Measurements from ENCODE around the gene ZNF669. TPM values are rescaled to one million over a fixed set of nuclear protein-coding genes. Genes with fewer than 3 reads are reported as not detected.

Gene ZNF669
- total RNA-seq, 1 donor from 2014 or later: 6.7 TPM

GRCh38 chr1:247079141-247079874 lies 24.8 kb downstream of the ZNF669 start:
- no peak for DNase-seq (ENCODE audit: low spot score)

DNA sequence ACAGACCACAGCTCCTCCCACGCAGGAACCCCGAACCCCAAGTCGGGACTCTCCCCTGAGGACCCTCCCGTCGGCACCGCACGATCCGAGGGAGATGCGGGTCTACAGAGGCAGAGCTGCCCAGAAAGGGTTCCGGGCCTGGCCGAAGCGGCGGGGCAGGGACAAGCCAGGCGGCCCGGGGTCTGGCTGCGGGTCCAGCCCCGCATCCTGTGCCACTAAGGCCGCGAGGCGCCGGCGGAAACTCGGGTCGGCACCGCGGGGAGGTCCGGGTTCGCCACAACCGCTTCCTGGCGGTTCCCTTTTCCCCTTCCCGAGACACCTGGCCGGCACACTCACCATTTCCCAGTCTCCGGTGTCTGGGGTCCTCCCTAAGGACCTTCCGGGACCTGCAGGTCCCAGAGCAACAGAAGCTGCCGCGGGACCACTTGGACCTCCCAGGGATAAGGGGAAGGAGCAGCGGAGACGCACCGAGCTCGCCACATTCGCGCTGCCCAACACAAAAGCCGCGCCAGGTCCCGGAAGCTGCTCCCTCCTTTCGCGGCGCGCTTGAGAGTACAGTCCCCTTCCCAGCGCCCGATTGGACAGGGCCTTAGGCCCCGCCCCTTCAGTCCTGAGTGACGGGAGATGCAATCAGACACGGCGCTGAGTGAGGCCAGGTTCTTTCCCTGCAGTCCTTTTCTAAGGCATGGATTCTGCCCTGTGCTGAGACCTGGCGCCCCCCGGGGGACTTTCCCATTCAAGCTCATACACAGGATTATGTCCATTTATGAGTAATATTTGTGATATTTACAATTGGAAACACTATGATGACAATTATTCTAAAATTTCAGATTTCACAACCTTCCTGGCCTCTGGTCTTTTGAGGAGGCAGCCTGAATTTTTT lies 25.7 kb downstream of the ZNF669 start, which contains the start of gene ZNF670:
ZNF670 (minus strand) TSS at position 554 of the 883 bp plus-strand sequence; CDS start at position 339, 215 bp downstream.
- peak; percentile 100 for ATAC-seq
- intact Hi-C loops (cut with DNase I): no loop called here
- DNase-seq (ENCODE audit: low spot score): peak; percentile 97

More at GRCh38 chr1:247079141-247079874, 24.8 kb downstream of the ZNF669 start:
- no peak for ATAC-seq
- intact Hi-C loops (cut with DNase I): no loop called here

- no peak for DNase-seq (ENCODE audit: low spot score)
- intact Hi-C loops (cut with DNase I): no loop called here
- ATAC-seq: no peak
Observed at GRCh38 chr1:247077876-247078257, 26.3 kb downstream of the ZNF669 start.

GRCh38 chr1:247077213-247077612 lies 26.9 kb downstream of the ZNF669 start:
- intact Hi-C loops (cut with DNase I): no loop called here
- no peak for ATAC-seq
- DNase-seq (ENCODE audit: low spot score): no peak

DNA sequence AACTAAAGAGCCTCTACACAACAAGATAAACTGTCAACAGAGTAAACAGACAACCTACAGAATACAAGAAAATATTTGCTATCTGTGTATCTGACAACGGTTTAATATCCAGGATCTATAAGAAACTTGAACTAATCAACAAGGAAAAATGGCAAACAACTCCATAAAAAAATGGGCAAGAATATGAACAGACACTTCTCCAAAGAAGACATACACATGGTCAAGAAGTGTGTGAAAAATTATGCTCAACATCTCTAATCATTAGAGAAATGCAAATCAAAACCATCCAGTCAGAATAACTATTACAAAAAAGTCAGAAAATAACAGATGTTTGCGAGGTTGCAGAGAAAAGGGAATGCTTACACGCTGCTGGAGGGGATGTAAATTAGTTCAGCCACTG lies 33.5 kb downstream of the ZNF669 start:
- intact Hi-C loops (cut with DNase I): no loop called here
- DNase-seq (ENCODE audit: low spot score) (no peak), ATAC-seq (no peak)

DNA sequence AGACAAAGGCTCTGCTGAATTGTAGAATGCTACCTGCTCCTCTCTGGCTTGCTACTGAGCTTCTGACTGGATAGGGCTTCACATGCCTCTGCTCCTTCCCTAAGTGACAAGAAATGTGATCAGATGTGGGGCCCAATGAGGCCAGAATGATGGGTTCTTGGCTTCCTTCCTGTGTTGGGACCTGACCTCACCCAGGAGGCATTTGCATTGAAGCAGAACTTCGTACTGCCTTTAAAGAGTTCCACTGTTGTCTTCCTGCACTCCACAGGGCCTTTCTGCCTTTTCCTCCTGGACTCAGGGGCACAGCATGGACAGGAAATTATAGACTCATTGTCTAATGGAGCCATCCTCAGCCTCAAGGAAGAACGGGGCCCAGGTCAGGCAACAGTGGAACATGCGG lies 39.9 kb downstream of the ZNF669 start:
- intact Hi-C loops (cut with DNase I): no loop called here
- no peak for ATAC-seq

GRCh38 chr1:247060771-247061170 lies 43.4 kb downstream of the ZNF669 start:
- DNase-seq (ENCODE audit: low spot score): no peak
- intact Hi-C loops (cut with DNase I): no loop called here
- no peak for ATAC-seq

More for the DNA sequence above, 39.9 kb downstream of the ZNF669 start:
- DNase-seq (ENCODE audit: low spot score): no peak

DNA sequence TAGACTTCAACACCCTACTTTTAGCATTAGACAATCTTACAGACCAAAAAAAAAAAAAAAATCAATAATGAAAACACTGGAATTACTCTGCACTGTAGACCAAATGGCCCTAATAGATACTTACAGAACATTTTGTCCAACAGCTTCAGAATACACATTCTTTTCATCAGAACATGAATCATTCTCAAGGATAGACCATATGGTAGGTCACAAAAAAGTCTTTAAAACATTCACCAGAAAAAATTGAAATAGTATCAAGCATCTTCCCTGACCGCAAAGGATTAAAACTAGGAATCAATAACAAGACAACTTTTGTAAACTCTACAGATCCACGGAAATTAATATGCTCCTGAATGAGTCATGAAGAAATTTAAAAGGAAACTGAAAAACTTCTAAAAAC lies 48.1 kb downstream of the ZNF669 start:
- intact Hi-C loops (cut with DNase I): no loop called here
- no peak for ATAC-seq
- no peak for DNase-seq (ENCODE audit: low spot score)

DNA sequence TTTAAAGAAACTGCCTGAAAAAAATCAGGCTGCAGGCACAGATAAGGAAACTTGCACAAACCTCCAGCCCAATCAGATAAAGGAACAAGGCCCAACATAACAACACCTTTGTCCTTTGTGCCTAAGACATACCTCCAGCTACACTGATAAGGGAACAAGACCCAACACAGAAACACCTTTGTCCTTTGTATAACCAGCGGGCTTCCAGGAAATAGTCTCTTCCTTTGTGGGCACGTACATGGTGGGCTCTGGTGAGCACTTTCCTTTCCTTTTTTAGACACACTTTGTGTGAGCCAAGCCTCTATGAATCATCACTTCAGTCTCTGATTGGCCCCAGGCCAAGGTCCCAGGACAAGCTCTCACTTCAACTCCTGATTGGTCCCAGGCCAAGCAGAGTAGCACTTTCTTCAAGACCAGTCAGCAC lies 49.2 kb downstream of the ZNF669 start:
- ATAC-seq (no peak), DNase-seq (ENCODE audit: low spot score) (no peak)

More for the DNA sequence above, 49.2 kb downstream of the ZNF669 start:
- intact Hi-C loops (cut with DNase I): no loop called here

Other genes starting within 250 kb of the ZNF669 start
- 46.4 TPM for gene AHCTF1, start 172.4 kb downstream of the ZNF669 start, total RNA-seq
- gene ZNF695, start 96.3 kb downstream of the ZNF669 start, total RNA-seq: 0.18 TPM
- 3.2 TPM for gene ZNF670, start 25.5 kb downstream of the ZNF669 start, total RNA-seq
- 29.6 TPM for gene ZNF124, start 67.7 kb upstream of the ZNF669 start, total RNA-seq
- gene VN1R5, start 151.7 kb upstream of the ZNF669 start, total RNA-seq: not detected
- 30.0 TPM for gene ZNF496, start 227.5 kb upstream of the ZNF669 start, total RNA-seq

All from sciatic nerve (tissue), 2 donors.